Stimulated activated naive CD4-positive, alpha-beta T cell (primary cell): ENCODE measurements around the gene CHAC1.
"Not testable (repeated sequence)": the region's sequence is repeated elsewhere in the genome, so short reads cannot be mapped to it uniquely, and the experiment has no call there.

ENCODE experiments used
- DNase-seq, 6 experiments: peaks; one replicate each; lab custom pipeline; 2025; lab: John Stamatoyannopoulos, UW

Gene CHAC1

DNA sequence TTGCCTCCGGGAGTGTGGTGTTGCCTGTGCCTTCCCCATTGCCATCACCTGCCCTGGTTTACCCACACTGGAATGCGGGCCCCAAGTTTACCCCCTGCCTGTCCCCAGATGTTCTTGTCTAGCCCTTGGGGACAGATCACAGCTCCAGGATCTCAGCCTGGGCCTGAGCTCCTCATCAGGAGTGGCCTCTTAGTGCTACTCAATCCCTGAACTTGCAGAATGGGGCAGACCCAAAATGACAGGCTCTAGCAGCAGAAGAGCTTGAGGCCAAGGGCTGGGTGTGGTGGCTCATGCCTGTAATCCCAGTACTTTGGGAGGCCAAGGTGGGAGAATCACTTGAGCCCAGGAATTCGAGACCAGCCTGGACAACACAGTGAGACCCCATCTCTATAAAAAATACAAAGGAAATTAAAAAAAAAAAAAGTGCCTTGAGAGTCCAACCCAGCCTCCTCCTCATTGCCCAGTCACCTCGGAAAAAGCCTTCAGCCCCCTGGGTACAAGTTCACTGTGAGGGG is 3.8 kb downstream of the CHAC1 start:
- no peak for DNase-seq

DNA sequence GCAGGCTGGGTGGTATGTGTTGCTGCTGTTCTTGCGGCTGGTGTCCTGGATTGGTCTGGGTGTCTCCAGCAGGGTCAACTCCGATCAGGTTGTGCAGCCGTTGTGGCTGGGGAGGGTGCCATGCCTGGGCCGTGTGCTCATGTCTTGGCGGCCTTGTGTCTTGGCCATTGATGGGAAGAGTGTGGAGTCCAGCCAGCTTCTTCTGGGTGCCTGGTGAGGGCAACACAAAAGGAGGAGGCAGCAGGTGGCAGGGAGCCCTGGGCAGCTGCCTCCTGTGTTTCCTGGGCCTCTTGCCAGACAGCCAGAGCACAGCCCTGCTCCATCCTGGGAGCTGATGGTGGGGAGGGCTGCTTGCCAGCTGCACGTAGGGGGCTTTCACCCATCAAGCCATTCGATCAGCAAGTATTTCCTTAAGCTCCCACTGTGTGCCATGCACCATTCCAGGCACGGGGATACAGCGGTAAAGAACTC is 4.3 kb downstream of the CHAC1 start:
- no peak for DNase-seq

DNA sequence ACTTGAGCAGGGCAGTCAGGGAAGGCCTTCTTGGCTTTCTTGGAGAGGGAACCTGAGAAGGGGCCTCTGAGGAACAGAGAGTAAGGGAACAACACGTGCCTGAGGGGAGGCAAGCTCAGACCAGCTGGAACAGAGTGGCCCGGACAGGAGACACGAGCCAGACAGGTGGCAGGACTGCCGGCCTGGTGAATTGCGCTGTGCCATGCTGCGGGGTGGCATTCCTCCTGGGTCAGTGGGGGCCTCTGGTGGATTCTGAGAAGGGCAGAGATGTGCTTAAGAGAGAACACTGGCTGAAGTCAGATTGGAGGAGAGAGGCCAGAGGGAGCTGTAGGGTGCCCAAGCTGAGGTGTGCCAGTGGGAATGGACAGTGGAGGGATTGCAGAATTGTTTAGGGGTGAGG is 4.9 kb downstream of the CHAC1 start:
- no peak for DNase-seq

DNA sequence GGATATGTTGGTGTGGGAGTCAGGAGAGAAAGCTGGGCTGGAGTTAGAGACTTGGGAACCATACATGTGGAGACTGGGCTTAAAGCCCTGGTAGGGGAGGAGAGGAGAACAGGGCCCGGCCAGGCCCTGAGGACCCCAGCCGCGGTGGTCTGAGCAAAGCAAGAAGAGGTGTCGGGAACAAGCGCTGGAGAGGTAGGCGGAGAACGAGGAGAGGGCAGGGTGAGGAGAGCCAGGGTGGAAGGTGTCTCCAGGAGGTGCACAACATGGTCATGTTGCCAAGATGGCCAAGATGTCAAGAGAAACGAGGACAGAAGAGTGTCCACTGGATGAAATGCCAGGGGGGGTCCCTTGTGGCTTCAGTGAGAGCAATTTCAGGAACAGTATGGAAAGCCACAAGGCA is 5.5 kb downstream of the CHAC1 start:
- no peak for DNase-seq

DNA sequence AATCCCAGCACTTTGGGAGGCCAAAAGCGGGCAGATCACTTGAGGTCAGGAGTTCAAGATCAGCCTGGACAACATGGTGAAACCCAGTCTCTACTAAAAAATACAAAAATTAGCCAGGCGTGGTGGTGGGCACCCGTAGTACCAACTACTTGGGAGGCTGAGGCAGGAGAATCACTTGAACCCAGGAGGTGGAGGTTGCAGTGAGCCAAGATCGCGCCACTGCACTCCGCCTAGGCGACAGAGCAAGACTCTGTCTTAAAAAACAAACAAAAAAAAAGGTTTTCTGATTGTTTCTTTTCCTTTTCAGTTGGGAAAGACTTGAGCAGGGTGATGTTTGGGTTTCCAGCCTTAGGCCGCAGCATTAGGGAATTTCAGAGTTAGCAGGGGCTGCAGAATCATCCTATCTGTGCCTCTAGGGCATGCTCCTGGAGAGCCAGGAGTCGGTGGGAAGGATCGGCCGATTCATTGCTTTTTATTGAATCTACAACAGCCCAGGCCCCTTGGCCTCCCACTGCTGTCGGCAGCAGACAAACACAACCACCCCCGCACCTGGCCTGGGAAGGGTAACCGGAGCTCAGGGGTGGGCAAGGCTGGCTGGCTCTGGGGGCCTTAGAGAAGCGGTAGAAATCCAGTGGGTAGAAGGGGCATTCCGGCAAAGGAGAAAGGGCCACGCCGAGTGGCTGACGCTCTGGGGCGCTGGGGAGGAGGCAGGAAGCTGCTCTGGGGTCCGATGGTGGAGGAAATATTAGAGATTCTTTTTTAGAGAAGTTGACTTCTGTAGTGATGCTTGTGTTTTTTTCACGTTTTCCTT is 6.3 kb downstream of the CHAC1 start:
- DNase-seq = no peak

DNA sequence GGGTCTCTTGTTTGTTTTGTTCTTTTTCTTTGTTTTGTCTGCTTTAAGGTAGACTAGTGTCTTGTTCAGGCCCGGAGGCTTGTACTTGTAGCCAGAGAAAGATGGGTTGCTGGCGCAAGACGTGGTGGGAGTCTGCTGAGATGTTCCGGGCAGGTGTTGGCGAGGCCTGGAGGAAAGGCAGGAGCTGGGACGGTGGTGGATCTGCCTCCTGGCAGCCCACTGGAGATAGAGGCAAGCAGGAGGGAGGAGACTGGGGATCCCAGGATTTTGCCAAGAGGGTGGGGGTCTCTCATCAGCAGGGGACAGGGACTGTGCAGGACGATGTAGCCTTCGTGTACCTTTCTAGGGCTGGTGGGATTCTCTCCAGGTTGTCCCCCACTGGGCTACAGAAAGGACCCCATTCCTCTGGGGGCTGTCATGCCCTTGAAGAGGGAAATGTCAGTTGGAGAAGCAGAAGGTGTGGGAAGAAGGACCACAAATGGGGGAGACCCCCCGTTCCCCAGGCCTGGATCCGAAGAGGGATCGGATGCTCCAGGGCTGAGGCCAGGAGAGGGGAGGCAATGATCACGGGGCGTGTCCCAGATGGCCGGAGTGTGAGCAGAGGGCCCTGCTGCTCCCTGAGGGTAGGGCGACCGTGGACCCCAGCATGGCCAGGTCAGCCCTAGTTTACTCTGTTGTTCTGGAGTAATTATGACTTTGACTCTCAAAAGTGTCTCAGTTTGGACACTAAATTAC is 7.0 kb downstream of the CHAC1 start:
- DNase-seq = no peak

DNA sequence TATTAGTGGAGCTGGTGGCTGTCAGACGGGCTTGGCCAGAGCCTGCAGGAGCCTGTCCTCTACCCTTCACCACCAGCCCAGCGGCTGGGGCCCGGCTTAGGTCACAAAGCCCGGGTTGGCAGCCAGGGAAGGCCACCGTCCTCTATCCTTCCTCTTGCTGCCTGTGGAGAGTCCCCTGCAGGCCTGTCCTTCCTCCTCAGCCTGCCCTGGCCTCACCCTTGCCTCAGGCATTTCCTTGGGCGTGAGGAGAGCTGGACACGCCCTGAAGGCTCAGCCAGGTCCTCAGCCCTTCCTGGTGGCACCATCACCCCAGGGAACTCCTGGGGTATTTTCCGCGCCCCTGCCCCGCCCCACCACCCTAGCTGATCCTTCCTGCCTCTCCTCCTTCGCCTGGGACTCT is 7.7 kb downstream of the CHAC1 start:
- no peak for DNase-seq

DNA sequence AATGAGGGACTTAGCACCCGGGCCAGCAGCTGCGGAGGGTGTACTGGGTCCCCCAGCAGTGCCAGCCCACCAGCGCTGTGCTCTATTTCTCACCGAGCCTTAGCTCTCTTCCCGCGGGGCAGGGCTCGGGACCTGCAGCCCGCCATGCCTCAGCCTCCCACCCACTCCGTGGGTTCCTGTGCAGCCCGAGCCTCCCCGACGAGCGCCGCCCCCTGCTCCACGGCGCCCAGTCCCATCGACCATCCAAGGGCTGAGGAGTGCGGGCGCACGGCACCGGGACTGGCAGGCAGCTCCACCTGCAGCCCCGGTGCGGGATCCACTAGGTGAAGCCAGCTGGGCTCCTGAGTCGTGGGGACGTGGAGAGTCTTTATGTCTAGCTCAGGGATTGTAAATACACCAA is 8.5 kb downstream of the CHAC1 start:
- not testable (repeated sequence) for DNase-seq

DNA sequence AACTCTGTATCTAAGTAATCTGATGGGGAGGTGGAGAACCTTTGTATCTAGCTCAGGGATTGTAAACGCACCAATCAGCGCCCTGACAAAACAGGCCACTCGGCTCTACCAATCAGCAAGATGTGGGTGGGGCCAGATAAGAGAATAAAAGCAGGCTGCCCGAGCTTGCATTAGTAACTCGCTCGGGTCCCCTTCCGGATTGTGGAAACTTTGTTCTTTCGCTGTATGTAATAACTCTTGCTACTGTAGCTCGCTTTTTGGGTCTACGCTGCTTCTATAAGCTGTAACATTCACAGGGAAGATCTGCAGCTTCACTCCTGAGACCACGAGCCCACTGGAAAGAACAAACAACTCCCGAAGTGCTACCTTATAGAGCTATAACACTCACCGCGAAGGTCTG is 9.0 kb downstream of the CHAC1 start:
- not testable (repeated sequence) for DNase-seq

DNA sequence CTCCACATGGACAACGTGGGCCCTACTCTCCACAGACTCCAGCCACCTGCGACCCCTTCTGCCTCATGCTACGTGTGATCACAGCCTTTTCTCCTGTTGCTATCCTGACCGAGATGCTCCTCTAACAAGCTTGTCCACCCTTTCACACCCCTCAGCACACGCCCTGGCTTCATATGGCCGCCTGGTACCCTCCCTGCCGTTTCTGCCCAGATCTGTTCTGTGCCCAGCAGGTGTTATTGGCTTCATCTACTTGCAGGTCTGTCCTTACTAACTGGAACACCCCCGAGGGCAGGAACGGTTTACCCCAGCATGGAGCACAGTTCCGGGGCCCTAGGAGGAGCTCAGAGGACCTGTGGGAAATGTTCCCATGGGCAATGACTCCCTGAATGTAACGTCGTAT is 9.9 kb downstream of the CHAC1 start:
- DNase-seq = no peak

DNA sequence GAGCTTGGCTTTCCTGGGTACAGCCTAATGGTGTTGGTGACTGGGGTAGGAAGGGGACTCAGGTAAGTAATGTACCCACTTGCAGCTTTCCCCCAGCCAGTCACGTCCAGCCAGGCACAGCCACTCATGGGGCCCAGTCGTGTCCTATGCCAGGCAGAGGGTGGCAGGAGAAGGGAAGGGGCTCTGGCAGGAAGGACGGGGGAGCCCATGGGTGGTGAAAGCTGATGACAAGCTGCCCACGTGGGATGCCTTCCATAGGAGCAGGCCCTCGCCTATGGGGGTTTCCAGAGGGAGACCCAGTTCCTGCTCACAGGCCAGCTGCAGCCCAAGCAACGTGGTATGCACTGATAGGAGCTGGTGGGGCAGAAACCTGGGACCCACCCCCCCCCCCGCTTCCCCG is 10.7 kb downstream of the CHAC1 start:
- DNase-seq = no peak

DNA sequence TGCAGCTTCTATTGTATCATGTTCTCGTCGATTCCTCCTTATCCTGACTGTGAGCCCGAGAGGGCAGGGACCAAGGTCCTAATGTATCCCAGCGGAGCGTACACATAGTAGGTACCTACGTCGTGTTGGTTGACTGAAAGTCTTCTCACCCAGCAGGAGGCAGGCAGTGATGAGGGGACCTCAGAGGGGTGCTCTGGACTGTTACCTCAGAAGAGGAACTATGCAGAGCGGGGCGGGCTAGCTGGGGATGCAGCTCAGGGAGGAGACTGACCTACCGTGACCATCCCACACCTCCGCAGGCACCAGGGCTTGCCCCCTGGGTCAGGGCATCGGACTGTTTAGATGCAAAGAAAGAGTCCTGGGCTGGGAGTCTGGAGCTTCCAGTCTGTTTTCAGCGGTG is 11.4 kb downstream of the CHAC1 start:
- DNase-seq = no peak

DNA sequence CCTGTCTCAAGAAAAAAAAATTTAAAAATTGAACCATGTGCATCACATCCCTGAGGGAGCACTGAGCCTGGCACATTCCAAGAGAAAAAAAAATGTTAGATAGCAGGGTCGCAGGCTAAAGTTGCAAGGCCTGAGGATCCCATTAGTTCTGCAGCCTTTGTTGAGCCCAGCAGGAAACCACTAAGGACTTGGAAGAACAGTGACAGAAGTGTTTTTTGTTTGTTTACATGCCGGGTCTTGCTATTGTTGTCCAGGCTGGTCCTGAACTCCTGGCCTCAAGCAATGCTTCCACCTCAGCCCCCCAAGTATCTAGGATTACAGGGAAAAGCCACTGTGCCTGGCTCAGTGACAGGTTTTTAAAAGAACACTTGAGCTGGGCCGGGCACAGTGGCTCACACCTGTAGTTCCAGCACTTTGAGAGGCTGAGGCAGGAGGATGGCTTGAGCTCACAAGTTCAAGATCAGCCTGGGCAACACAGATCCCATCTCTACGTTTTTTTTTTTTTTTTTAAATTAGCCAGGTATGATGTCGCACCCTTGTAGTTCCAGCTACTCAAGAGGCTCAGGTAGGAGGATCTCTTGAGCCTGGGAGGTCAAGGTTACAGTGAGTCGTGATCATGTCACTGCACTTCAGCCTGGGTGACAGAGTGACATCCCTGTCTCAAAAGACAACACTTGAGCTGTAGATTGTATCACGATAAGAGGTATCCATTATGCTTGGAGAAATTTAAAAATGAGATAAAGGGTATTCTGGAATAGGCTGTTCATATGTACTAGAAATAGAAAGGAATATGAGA is 15.2 kb downstream of the CHAC1 start:
- no peak for DNase-seq

DNA sequence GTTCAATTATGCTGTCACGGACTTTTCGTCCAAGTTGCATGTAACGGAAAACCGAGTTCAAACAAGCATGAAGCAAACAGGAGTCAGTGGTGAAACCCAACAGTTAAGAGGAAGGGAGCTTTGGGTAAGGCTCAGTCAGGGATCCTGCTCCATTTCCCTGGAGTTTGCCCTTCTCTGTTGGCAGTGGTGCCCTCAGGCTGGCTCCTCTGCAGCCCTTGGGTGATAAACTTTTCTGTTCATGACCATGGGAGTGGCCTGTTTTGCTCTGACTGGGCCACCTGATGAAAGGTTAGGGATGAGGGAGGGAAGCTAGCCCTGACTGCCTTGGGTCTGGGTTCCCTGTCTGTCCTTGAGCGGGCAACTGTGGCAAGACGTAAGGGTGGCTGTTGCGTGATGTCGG is 16.1 kb downstream of the CHAC1 start:
- DNase-seq = no peak

DNA sequence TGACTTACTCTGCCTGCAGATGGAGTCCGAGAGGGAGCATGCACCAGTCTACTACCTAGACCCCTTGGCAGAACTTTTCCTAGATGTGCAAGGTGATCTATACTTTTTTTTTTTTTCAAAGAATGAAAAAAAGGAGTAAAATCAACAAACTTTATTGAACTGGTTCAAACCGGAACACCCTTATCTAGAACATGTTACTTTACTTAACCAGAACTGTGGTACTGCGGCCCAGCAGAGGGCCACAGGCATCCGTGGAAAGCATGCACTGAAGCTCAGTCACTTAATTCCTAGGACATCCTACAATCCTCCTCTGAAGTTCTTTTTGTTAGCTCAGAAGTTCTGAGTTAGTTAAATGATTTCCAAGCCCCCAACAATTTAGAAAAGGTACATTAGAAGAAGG is 21.6 kb downstream of the CHAC1 start:
- no peak for DNase-seq

DNA sequence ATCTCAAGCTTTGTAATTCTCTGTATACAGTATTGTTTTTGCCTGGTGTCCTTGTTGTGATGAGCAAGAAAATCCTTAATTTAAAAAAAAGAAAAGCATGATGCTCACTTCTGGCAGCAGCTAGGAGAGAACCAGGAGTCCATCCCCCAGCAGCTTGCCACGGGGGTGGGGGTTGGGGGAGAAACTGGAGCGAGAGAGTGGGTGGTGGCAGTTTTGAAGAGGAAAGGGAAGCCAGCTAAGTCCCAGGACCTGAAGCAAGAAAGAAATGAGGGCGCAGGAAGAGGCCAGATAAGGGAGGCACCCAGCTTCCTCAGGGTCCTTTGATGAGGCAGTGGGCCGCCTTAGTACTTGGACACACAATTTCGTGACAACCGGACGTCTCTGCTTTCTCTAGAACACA is 23.5 kb downstream of the CHAC1 start:
- no peak for DNase-seq

DNA sequence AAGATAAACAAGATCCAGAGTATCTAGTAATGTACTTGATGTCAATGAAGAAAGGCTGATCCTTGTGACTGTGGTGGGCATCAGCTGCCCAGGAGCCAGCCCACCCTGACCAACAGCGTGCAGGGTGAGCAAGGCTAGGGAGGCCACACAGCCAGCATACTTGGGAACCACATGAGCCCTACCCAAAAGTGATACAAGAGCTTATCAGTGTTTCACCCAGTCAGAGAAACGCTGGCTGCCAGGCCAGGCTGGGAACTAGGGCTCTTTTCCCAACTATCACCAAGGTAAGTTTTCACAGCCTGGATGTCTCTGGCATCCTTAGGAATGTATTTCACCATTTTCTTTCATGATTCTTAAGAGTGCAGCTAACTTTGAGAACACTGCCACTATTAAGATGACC is 24.9 kb downstream of the CHAC1 start:
- DNase-seq = no peak

DNA sequence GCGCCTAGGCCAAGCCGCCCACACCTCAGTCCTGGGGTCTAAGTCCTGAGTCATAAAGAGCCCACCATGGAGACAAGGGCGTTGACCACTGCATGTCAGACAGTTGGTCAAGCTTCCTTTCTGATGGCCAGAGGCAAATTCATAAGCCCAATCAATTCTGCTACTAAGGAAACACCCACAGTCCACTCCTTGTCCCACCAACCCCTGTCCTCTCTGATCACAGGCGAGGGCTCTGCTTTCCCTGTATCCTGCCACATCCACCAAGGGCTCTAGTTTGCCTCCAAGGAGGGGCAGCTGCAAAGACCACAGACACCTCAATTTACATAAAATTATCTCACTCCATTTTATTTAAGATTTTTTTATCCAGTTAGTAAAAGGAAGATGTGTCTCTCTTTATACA is 25.3 kb downstream of the CHAC1 start:
- no peak for DNase-seq

DNA sequence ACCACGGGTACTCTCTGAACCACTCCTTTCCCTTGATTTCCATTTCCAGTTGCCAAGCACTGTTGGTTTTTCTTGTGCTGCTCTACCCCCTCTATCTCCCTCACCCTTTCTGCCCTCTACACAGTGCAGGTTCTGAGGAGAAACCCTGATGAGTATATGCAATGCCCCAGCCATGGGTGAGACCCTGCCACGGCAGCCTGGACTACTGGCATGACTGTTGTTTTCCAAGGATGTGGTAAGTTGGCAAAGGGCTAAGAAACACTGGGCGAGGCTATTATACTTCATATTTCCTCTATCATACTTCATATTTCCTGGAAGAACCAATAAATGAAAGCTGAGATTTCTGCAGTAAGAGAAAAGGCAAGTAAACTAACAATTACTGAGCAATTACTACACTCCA is 27.9 kb downstream of the CHAC1 start:
- DNase-seq = no peak

DNA sequence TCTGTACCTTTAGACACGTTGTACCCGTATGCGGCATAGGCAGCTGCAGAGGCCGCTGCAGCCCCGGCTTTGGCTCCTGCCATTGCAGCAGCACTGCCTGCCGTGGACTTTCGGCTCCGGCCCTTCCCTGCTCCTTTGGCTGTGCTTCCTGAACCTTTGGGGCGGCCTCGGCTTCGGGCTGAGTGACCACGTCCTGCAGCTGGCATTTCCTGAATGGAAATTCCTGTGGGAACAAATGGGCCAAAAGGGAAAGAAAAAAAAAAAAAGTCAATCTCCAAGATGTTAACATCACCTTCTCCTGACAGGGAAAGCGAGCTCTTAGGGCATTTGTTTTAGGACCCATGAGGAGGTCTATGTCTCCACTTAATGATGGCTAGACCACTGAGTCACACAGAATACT is 29.6 kb downstream of the CHAC1 start:
- DNase-seq = no peak

DNA sequence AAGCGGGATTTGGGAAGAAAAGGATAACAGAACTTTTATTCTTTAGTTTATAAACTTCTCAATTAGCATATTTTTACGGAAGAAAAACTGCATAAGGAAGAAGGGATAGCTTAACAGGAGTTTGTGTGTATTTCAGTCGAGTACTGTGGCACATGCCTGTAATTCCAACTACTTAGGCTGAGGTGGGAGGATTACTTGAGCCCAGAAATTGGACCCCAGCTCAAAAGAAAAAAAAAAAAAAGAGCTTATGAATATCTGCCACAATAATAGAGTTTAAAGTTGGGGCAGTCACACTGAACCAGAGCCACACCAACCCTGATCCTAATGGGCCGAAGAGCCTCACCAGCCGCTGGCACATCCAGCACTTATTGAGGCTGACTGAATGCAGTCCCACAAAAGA is 31.1 kb downstream of the CHAC1 start:
- no peak for DNase-seq

DNA sequence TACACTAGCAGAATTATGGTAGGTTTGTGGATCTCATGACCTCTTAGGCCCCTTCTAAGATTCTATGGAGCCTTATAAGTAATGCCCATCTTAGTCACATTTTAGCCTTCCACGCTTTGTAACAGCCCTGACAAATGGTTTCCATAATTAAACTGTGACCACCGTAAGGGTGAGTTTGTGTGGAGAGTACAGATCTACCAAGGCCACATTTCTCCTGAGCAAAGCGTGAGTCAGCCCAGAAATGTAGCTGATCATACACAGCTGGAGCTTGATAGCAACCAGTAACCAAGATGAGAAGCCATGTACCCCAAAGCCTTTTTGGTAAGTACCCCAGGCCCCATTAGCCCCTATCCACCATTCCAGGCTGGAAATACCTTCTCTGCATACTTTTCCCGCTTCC is 31.7 kb downstream of the CHAC1 start:
- DNase-seq = no peak
